GM23338 (cell line): ENCODE results near the gene CDK7. TPM values are rescaled to one million over a fixed set of nuclear protein-coding genes. Genes with fewer than 3 reads are reported as not detected.

Experiments
- ATAC-seq: fragments of 200-7000 bp; cut with Tn5 transposase; 3 replicates; pipeline ENCODE4 v1.9.1; 2020
- DNase-seq: peaks from one replicate; pipeline ENCODE4 v3.0.0-alpha.2; 2015; ENCODE audit warnings: low spot score
- H2AFZ ChIP-seq: fragments of 200-600 bp; sonication (generic); 2 replicates; pipeline ENCODE4 v1.8.0; 2016; ENCODE audit warnings: antibody characterized with exemption, mild to moderate bottlenecking, moderate library complexity
- H3F3A ChIP-seq: fragments of 200-600 bp; sonication (generic); replicated peaks from 2 replicates; pipeline ENCODE4 v1.8.0; 2017; ENCODE audit warnings: antibody characterized with exemption, mixed run types, low read depth
- H3K27ac ChIP-seq: fragments of 200-600 bp; sonication (generic); 2 replicates; pipeline ENCODE4 v1.6.1; 2016; ENCODE audit warnings: low read depth
- H3K27me3 ChIP-seq: fragments of 200-600 bp; sonication (generic); 2 replicates; pipeline ENCODE4 v1.8.0; 2016; ENCODE audit warnings: mild to moderate bottlenecking, mixed run types, moderate library complexity; ENCODE audit not compliant: insufficient read depth
- H3K36me3 ChIP-seq: fragments of 200-600 bp; sonication (generic); 2 replicates; pipeline ENCODE4 v1.8.0; 2016; ENCODE audit warnings: mild to moderate bottlenecking; ENCODE audit not compliant: insufficient read depth
- H3K4me1 ChIP-seq: fragments of 200-600 bp; sonication (generic); 2 replicates; pipeline ENCODE4 v1.8.0; 2016; ENCODE audit warnings: mild to moderate bottlenecking, moderate library complexity; ENCODE audit not compliant: insufficient read depth
- H3K4me2 ChIP-seq: fragments of 200-600 bp; sonication (generic); 2 replicates; pipeline ENCODE4 v1.7.1; 2017; ENCODE audit warnings: mixed run types
- H3K4me3 ChIP-seq: fragments of 200-600 bp; sonication (generic); 2 replicates; pipeline ENCODE4 v1.6.1; 2016; ENCODE audit warnings: mixed run types
- H3K79me2 ChIP-seq: fragments of 200-600 bp; sonication (generic); replicated peaks from 2 replicates; pipeline ENCODE4 v1.8.0; 2017; ENCODE audit warnings: mild to moderate bottlenecking; ENCODE audit not compliant: insufficient read depth
- H3K9me2 ChIP-seq: fragments of 200-600 bp; sonication (generic); 2 replicates; pipeline ENCODE4 v1.8.0; 2017; ENCODE audit not compliant: insufficient read depth
- H4K20me1 ChIP-seq: fragments of 200-600 bp; sonication (generic); replicated peaks from 2 replicates; pipeline ENCODE4 v1.8.0; 2017; ENCODE audit warnings: mild to moderate bottlenecking; ENCODE audit not compliant: insufficient read depth
- H3K27ac Mint-ChIP-seq: 2 replicates; pipeline ENCODE4 v1.8.0; 2020; ENCODE audit warnings: inconsistent platforms, mild to moderate bottlenecking, moderate library complexity, mixed read lengths
- H3K27me3 Mint-ChIP-seq: 3 replicates; pipeline ENCODE4 v1.8.0; 2022; ENCODE audit warnings: low read depth, mild to moderate bottlenecking, moderate library complexity, mixed read lengths, inconsistent platforms; ENCODE audit not compliant: insufficient read depth, poor library complexity
- H3K36me3 Mint-ChIP-seq: 3 replicates; pipeline ENCODE4 v1.8.0; 2021; ENCODE audit warnings: low read depth, mild to moderate bottlenecking, inconsistent platforms, moderate library complexity, mixed read lengths
- H3K4me1 Mint-ChIP-seq: 3 replicates; pipeline ENCODE4 v1.8.0; 2020; ENCODE audit warnings: mild to moderate bottlenecking, inconsistent platforms, mixed read lengths
- H3K4me3 Mint-ChIP-seq: 3 replicates; pipeline ENCODE4 v1.8.0; 2021; ENCODE audit warnings: moderate library complexity, mild to moderate bottlenecking, inconsistent platforms, mixed read lengths
- H3K9me3 Mint-ChIP-seq: 3 replicates; pipeline ENCODE4 v1.8.0; 2020; ENCODE audit warnings: moderate library complexity, mild to moderate bottlenecking, inconsistent platforms, mixed read lengths
- CREB1 ChIP-seq: fragments of 250-450 bp; sonication (Bioruptor Pico); IDR thresholded peaks from 2 replicates; pipeline ENCODE4 v1.5.0; 2020; ENCODE audit warnings: low read depth, mild to moderate bottlenecking, moderate library complexity
- CTCF ChIP-seq, 2 experiments: fragments of 200-600 bp in 1 of 2; sonication (generic) in 1 of 2; conservative IDR thresholded peaks; 2 replicates each; pipeline versions ENCODE4 v1.5.1 to v1.6.1; 2016 to 2017; ENCODE audit warnings: antibody characterized with exemption in 2 of 2, low read depth in 2 of 2, mild to moderate bottlenecking in 2 of 2, moderate library complexity in 1 of 2
- ETS1 ChIP-seq: IDR thresholded peaks from 2 replicates; pipeline ENCODE4 v1.6.1; 2016; ENCODE audit warnings: antibody characterized with exemption
- EZH2 ChIP-seq: fragments of 200-600 bp; sonication (generic); IDR thresholded peaks from one replicate; pipeline ENCODE4 v1.8.0; 2017; ENCODE audit warnings: antibody characterized with exemption, mild to moderate bottlenecking, low read depth; ENCODE audit not compliant: unreplicated experiment
- EZH2phosphoT487 ChIP-seq: fragments of 200-600 bp; sonication (generic); IDR thresholded peaks from one replicate; pipeline ENCODE4 v1.8.1; 2018; ENCODE audit warnings: antibody characterized with exemption; ENCODE audit not compliant: unreplicated experiment
- JUNB ChIP-seq: IDR thresholded peaks from one replicate; pipeline ENCODE4 v1.6.1; 2016; ENCODE audit warnings: antibody characterized with exemption; ENCODE audit not compliant: unreplicated experiment
- NANOG ChIP-seq: IDR thresholded peaks from 2 replicates; pipeline ENCODE4 v1.6.1; 2016; ENCODE audit warnings: antibody characterized with exemption, borderline replicate concordance
- POLR2AphosphoS5 ChIP-seq: IDR thresholded peaks from 2 replicates; pipeline ENCODE4 v1.6.1; 2016; ENCODE audit warnings: antibody characterized with exemption, low read depth
- REST ChIP-seq: IDR thresholded peaks from one replicate; pipeline ENCODE4 v1.6.1; 2018; ENCODE audit warnings: antibody characterized with exemption; ENCODE audit not compliant: unreplicated experiment
- STAT1 ChIP-seq: IDR thresholded peaks from one replicate; pipeline ENCODE4 v1.6.1; 2016; ENCODE audit warnings: antibody characterized with exemption; ENCODE audit not compliant: unreplicated experiment
- ZNF462 ChIP-seq: fragments of 250-450 bp; sonication (Bioruptor Pico); IDR thresholded peaks from 2 replicates; pipeline ENCODE4 v1.5.0; 2020; ENCODE audit warnings: mild to moderate bottlenecking, moderate library complexity
- polyA plus RNA-seq: library from polyadenylated mRNA; unstranded; fragments of >200 nt; fragmentation: Nextera tagmentation; extraction: Ambion mirVana; gene quantifications from 2 replicates; pipeline ENCODE4 v1.2.1, GENCODE V29; 2016
- total RNA-seq: library from RNA; depleted of rRNA; stranded (reverse); fragments of >200 nt; shearing (Covaris generic); gene quantifications from 2 replicates; pipeline ENCODE4 v1.2.3, GENCODE V29; 2014

Gene CDK7
- total and polyA plus RNA-seq, 2 experiments from 2014 or later: 78.4 to 80.7 TPM

- no peak for TF ChIP-seq REST
- no peak for TF ChIP-seq JUNB
- TF ChIP-seq ETS1: no peak
- TF ChIP-seq EZH2phosphoT487: no peak
Observed at GRCh38 chr5:69224520-69224919, 10.2 kb upstream of the CDK7 start (continued).

GRCh38 chr5:69225860-69226259 is 8.8 kb upstream of the CDK7 start:
- Histone ChIP-seq H3F3A (no peaks in the 10 kb centered on the region), H3K27me3 (no peaks in the 10 kb centered on the region), H3K27ac (no peak overlapping the region), H4K20me1 (no peaks in the 10 kb centered on the region), H2AFZ (no peak overlapping the region), H3K9me2 (no peaks in the 10 kb centered on the region), H3K36me3 (peaks cover 25% of the 10 kb centered on the region; the same call in 1 of the 2 replicates), H3K79me2 (peaks cover 22% of the 10 kb centered on the region), H3K4me2 (no peak overlapping the region), H3K4me1 (no peaks in the 10 kb centered on the region), H3K4me3 (no peak overlapping the region)
- no peak overlapping the region for H3K27ac Mint-ChIP-seq
- no peaks in the 10 kb centered on the region for H3K9me3 Mint-ChIP-seq
- H3K27me3 Mint-ChIP-seq: peaks cover 7% of the 10 kb centered on the region
- H3K36me3 Mint-ChIP-seq: peaks cover 22% of the 10 kb centered on the region
- ATAC-seq (no peak), DNase-seq (no peak)
- H3K4me3 Mint-ChIP-seq: no peak overlapping the region
- TF ChIP-seq EZH2phosphoT487 (no peak), CREB1 (CRISPR knock-in tag) (no peak), EZH2 (no peak), NANOG (no peak), POLR2AphosphoS5 (no peak), ETS1 (no peak), ZNF462 (no peak), CTCF (conservative IDR thresholded peaks at IDR 0.05; ENCODE audit: low read depth in 2 of 2) (no peak), STAT1 (no peak), JUNB (no peak)
- H3K4me1 Mint-ChIP-seq: no peaks in the 10 kb centered on the region
